OCI-LY3 (cell line): Measurements from ENCODE around the gene DDX31.

ENCODE experiments used
- H2AFZ ChIP-seq: fragments of 200-600, 300-600 bp; shearing (Covaris generic); 2 replicates; pipeline ENCODE4 v1.6.0; 2014; ENCODE audit warnings: antibody characterized with exemption, low read depth, low read length
- H3K27ac ChIP-seq: fragments of 200-600, 300-600 bp; sonication (generic); 2 replicates; pipeline ENCODE4 v1.5.1; 2014; ENCODE audit warnings: mild to moderate bottlenecking, low read length, moderate library complexity, mixed read lengths
- H3K27me3 ChIP-seq: fragments of 200-600, 300-600 bp; sonication (generic); 2 replicates; pipeline ENCODE4 v1.6.1; 2014; ENCODE audit warnings: low read depth, low read length, mixed read lengths
- H3K36me3 ChIP-seq: fragments of 200-600, 300-600 bp; sonication (generic); replicated peaks from 2 replicates; pipeline ENCODE3; 2014; ENCODE audit warnings: low read depth, low read length, mixed read lengths
- H3K4me1 ChIP-seq: fragments of 300-600, 200-600 bp; sonication (generic); 2 replicates; pipeline ENCODE4 v1.6.1; 2014; ENCODE audit warnings: low read length, mixed read lengths
- H3K4me2 ChIP-seq: fragments of 200-600, 300-600 bp; sonication (generic); 2 replicates; pipeline ENCODE4 v1.6.1; 2014; ENCODE audit warnings: low read length, mixed read lengths
- H3K4me3 ChIP-seq: fragments of 300-600, 200-600 bp; sonication (generic); 2 replicates; pipeline ENCODE4 v1.5.1; 2014; ENCODE audit warnings: antibody characterized with exemption, mild to moderate bottlenecking, low read length, moderate library complexity
- H3K79me2 ChIP-seq: fragments of 300-600, 200-600 bp; shearing (Covaris generic); 2 replicates; pipeline ENCODE4 v1.6.1; 2014; ENCODE audit warnings: mild to moderate bottlenecking, low read length, mixed read lengths
- H3K9ac ChIP-seq: fragments of 300-600, 200-600 bp; shearing (Covaris generic); 2 replicates; pipeline ENCODE4 v1.6.0; 2014; ENCODE audit warnings: mild to moderate bottlenecking, low read length, moderate library complexity
- H3K9me3 ChIP-seq: fragments of 200-600, 300-600 bp; shearing (Covaris generic); 2 replicates; pipeline ENCODE4 v1.6.1; 2014; ENCODE audit warnings: low read length, mixed read lengths; ENCODE audit not compliant: insufficient read depth
- H4K20me1 ChIP-seq: fragments of 200-600, 300-600 bp; sonication (generic); 2 replicates; pipeline ENCODE4 v1.6.1; 2016; ENCODE audit warnings: low read length, mixed read lengths; ENCODE audit not compliant: insufficient read depth
- EZH2phosphoT487 ChIP-seq: fragments of 200-600 bp; shearing (Covaris generic); IDR thresholded peaks from 2 replicates; pipeline ENCODE4 v1.6.1; 2018; ENCODE audit warnings: antibody characterized with exemption, mixed run types, low read depth
- TF ChIP-seq, protein P1 (sequence below): fragments of 200-600, 300-600 bp; sonication (generic); IDR thresholded peaks from 2 replicates; pipeline ENCODE4 v1.5.1; 2014; ENCODE audit warnings: antibody characterized with exemption, low read length, low read depth

Gene DDX31

DNA sequence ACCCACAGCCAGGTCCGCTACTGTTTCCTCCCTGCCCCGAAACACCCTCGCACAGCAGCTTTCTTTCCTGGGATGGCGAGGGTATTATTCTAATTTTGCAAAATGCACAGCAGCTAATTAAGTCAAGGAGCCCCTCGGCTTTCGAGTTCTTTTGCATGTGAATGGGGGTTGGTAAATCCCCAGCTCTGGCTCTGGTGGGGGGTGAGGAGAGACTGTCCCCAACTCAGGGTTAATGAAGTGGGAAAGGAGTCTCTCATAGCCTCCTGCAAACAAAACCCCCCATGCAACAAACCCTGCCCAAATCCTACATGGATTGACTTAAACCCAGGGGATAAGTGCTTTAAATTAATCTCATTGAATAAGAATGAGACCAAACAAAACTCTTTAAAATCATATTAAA is 78.5 kb downstream of the DDX31 start:
- H4K20me1 ChIP-seq, result no peaks in the 10 kb centered on the region
- H3K79me2 ChIP-seq, result no peaks in the 10 kb centered on the region
- no peaks in the 10 kb centered on the region for H3K9me3 ChIP-seq
- H3K9ac ChIP-seq, result no peak overlapping the region
- H3K27ac ChIP-seq, result no peak overlapping the region
- H3K27me3 ChIP-seq, result no peaks in the 10 kb centered on the region
- H3K36me3 ChIP-seq, result peaks cover 9% of the 10 kb centered on the region
- H3K4me2 ChIP-seq, result no peak overlapping the region
- no peak overlapping the region for H2AFZ ChIP-seq
- no peak overlapping the region for H3K4me3 ChIP-seq
- peaks cover 2% of the 10 kb centered on the region for H3K4me1 ChIP-seq
- TF ChIP-seq, protein P1, sequence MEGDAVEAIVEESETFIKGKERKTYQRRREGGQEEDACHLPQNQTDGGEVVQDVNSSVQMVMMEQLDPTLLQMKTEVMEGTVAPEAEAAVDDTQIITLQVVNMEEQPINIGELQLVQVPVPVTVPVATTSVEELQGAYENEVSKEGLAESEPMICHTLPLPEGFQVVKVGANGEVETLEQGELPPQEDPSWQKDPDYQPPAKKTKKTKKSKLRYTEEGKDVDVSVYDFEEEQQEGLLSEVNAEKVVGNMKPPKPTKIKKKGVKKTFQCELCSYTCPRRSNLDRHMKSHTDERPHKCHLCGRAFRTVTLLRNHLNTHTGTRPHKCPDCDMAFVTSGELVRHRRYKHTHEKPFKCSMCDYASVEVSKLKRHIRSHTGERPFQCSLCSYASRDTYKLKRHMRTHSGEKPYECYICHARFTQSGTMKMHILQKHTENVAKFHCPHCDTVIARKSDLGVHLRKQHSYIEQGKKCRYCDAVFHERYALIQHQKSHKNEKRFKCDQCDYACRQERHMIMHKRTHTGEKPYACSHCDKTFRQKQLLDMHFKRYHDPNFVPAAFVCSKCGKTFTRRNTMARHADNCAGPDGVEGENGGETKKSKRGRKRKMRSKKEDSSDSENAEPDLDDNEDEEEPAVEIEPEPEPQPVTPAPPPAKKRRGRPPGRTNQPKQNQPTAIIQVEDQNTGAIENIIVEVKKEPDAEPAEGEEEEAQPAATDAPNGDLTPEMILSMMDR, result no peak
- no peak for TF ChIP-seq EZH2phosphoT487

DNA sequence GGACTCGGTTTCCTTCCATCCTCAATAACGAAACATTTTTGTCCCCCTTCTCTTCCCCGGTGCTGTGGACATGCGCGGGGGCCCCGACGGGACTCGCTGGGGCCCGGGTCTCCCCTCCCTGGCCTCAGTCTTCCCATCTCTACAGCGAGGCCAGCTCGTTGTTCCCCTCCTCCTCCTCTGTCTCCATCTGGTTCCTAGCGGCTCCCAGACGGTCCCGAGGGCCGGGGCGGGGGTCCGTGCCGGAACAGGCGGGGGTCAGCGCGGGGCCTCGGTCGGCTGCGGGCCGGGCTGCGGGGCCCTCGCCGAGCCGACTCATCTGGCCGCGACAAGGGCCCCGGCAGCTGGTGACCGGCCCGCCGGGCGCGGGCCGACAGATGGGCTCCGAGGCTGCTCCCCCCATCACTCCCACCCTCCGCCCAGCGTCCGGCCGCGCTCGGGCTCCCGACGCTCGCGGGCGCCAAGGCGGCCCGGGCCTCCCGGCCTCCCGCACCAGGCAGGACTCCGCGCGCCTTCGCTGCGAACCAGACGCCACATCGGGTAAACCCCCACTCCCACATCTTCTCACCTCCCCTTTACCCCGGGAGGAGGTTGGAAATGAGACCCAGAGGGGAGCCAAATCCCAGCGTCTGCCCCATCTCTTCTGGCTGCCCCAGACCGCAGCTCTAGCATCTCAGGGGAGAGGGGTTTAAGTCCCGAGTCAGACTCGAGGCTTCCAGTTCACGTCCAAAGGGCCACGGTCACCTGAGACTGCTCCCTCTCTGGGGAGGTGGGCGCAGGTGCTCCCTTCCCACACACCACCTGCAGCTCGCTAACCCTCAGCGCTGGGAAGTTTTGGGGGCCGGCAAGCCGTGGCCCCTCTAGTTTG is 79.2 kb downstream of the DDX31 start:
- Histone ChIP-seq H3K79me2 (no peaks in the 10 kb centered on the region), H3K27me3 (no peaks in the 10 kb centered on the region), H2AFZ (no peak overlapping the region), H4K20me1 (no peaks in the 10 kb centered on the region), H3K9ac (no peak overlapping the region), H3K27ac (no peak overlapping the region), H3K4me2 (no peak overlapping the region), H3K36me3 (peaks cover 6% of the 10 kb centered on the region), H3K9me3 (no peaks in the 10 kb centered on the region), H3K4me1 (peaks cover 9% of the 10 kb centered on the region), H3K4me3 (no peak overlapping the region)
- TF ChIP-seq EZH2phosphoT487, result no peak
- TF ChIP-seq, protein P1, result no peak

DNA sequence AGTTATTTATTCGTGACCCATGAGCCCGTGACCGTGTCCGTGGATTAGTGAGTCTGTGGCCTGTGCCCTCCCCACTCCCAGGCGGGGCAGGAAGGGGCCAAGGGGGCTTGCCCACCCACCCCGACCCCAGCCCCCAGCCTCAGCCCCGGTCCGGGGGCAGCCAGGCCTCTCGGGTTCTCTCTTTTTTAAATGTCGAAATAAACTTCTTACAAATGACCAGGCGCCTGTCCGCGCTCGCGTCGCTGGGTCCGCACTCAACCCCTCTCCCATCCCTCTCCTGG is 79.8 kb downstream of the DDX31 start:
- peaks cover 9% of the 10 kb centered on the region for H3K4me1 ChIP-seq
- no peak overlapping the region for H3K4me3 ChIP-seq
- no peaks in the 10 kb centered on the region for H4K20me1 ChIP-seq
- H3K4me2 ChIP-seq, result no peak overlapping the region
- no peaks in the 10 kb centered on the region for H3K9me3 ChIP-seq
- no peak overlapping the region for H3K27ac ChIP-seq
- H3K27me3 ChIP-seq, result no peaks in the 10 kb centered on the region
- TF ChIP-seq, protein P1, result no peak
- TF ChIP-seq EZH2phosphoT487, result no peak
- H3K79me2 ChIP-seq, result no peaks in the 10 kb centered on the region
- no peak overlapping the region for H2AFZ ChIP-seq
- H3K36me3 ChIP-seq, result peaks cover 6% of the 10 kb centered on the region
- H3K9ac ChIP-seq, result no peak overlapping the region

DNA sequence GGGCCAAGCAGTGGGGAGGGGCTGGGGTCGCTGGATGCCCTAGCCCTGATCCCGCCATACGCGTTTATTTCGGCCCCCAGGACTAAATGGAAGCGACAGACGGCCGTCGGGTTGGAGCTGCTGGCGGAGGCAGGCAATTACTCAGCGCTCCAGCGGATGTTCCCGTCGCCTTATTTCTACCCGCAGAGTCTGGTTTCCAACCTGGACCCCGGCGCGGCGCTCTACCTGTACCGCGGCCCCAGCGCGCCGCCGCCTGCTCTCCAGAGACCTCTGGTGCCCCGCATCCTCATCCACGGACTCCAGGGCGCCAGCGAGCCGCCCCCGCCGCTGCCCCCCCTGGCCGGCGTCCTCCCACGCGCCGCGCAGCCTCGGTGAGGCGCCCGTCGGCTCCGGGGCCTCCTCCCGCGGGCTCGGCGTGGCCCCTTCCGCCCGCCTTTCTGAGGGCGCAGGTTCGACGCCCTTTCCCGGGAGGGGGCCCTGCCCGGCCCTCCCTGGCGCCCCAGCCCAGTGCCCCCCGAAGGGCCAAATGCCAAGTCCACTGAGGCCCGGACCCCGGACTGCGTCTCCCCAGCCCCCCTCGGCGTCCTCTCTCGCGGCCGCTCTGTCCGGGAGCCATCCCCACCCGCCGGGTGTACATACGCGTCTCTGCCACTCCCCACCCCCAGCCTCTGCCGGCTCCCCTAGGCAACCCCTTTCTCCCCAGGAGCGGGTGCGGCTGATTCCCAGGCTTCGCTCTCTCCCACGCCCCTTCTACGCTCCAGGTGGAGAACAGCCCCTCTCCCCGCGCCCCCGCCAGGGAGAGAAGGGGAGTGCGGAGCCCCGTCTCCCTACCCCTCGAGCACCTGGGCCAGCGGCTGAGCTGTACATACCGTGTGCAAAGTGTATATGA is 80.4 kb downstream of the DDX31 start:
- no peaks in the 10 kb centered on the region for H3K9me3 ChIP-seq
- no peak overlapping the region for H3K9ac ChIP-seq
- H2AFZ ChIP-seq, result no peak overlapping the region
- H3K27ac ChIP-seq, result no peak overlapping the region
- H3K4me3 ChIP-seq, result no peak overlapping the region
- no peaks in the 10 kb centered on the region for H3K27me3 ChIP-seq
- H3K79me2 ChIP-seq, result no peaks in the 10 kb centered on the region
- H3K4me1 ChIP-seq, result peaks cover 9% of the 10 kb centered on the region
- peaks cover 6% of the 10 kb centered on the region for H3K36me3 ChIP-seq
- no peak overlapping the region for H3K4me2 ChIP-seq
- no peak for TF ChIP-seq EZH2phosphoT487
- TF ChIP-seq, protein P1, result no peak
- no peaks in the 10 kb centered on the region for H4K20me1 ChIP-seq
